HEK293 (cell line): ENCODE data around the gene FDXACB1.

Experiments used
- CTCF ChIA-PET: fragments of 350-600 bp; formaldehyde crosslinking; extraction: SDS; loops from one replicate; lab custom pipeline; 2021; ENCODE audit warnings: antibody characterized with exemption; lab: Yijun Ruan, JAX
- POLR2A ChIA-PET: fragments of 300-600 bp; formaldehyde crosslinking; extraction: SDS; loops from one replicate; lab custom pipeline; 2020; ENCODE audit warnings: antibody characterized with exemption, inconsistent platforms; lab: Yijun Ruan, JAX
- H3K27ac ChIP-seq: fragments of 200-500 bp; sonication (Bioruptor generic); 2 replicates; pipeline ENCODE4 v1.5.1; 2014; ENCODE audit warnings: low read depth, low read length, control low read depth, inconsistent platforms; ENCODE audit errors: extremely low read depth
- H3K36me3 ChIP-seq, 2 experiments: fragments of 200-500 bp in 1 of 2; sonication (Bioruptor generic) in 1 of 2; 1 replicate in 1 of 2; 2 replicates in 1 of 2; pipeline ENCODE4 v1.5.1; 2014 to 2017; ENCODE audit warnings: inconsistent platforms in 2 of 2, low read length in 2 of 2; ENCODE audit not compliant: control insufficient read depth in 2 of 2, insufficient read depth in 1 of 2
- H3K4me1 ChIP-seq: fragments of 200-500 bp; sonication (Bioruptor generic); 2 replicates; pipeline ENCODE4 v1.5.1; 2014; ENCODE audit warnings: mild to moderate bottlenecking, low read length, inconsistent platforms; ENCODE audit not compliant: control insufficient read depth, insufficient read depth
- H3K4me3 ChIP-seq: 2 replicates; pipeline ENCODE4 v1.5.1; 2011; ENCODE audit warnings: low read depth, mild to moderate bottlenecking, control low read depth, low read length, moderate library complexity
- H3K9me3 ChIP-seq: fragments of 200-500 bp; sonication (Bioruptor generic); 2 replicates; pipeline ENCODE4 v1.5.1; 2014; ENCODE audit warnings: low read depth, low read length, inconsistent platforms; ENCODE audit not compliant: control insufficient read depth, insufficient read depth
- KLF9 ChIP-seq: fragments of 450-650 bp; formaldehyde crosslinking; IDR thresholded peaks from 2 replicates; pipeline ENCODE4 v1.5.1; 2016; ENCODE audit warnings: missing biosample characterization, missing genetic modification characterization, low read depth
- ZNF132 ChIP-seq: fragments of 450-650 bp; formaldehyde crosslinking; IDR thresholded peaks from 2 replicates; pipeline ENCODE4 v1.5.1; 2017; ENCODE audit warnings: missing biosample characterization, missing genetic modification characterization, borderline replicate concordance
- ZNF211 ChIP-seq: fragments of 450-650 bp; formaldehyde crosslinking; IDR thresholded peaks from 2 replicates; pipeline ENCODE4 v1.5.1; 2016; ENCODE audit warnings: low read depth, missing biosample characterization, missing genetic modification characterization
- ZNF214 ChIP-seq: fragments of 450-650 bp; formaldehyde crosslinking; IDR thresholded peaks from 2 replicates; pipeline ENCODE4 v1.5.1; 2017; ENCODE audit warnings: missing biosample characterization, mild to moderate bottlenecking, missing genetic modification characterization, borderline replicate concordance
- ZNF302 ChIP-seq: fragments of 450-650 bp; formaldehyde crosslinking; IDR thresholded peaks from 2 replicates; pipeline ENCODE4 v1.5.1; 2016; ENCODE audit warnings: missing biosample characterization, missing genetic modification characterization, low read depth
- ZNF341 ChIP-seq: fragments of 450-650 bp; formaldehyde crosslinking; IDR thresholded peaks from 2 replicates; pipeline ENCODE4; 2016; ENCODE audit warnings: low read depth, missing biosample characterization, missing genetic modification characterization
- ZNF366 ChIP-seq: fragments of 450-650 bp; formaldehyde crosslinking; conservative IDR thresholded peaks from 2 replicates; pipeline ENCODE4 v1.5.1; 2016; ENCODE audit warnings: missing biosample characterization, missing genetic modification characterization
- ZNF423 ChIP-seq: fragments of 450-650 bp; formaldehyde crosslinking; IDR thresholded peaks from 2 replicates; pipeline ENCODE4 v1.5.1; 2016; ENCODE audit warnings: missing biosample characterization, missing genetic modification characterization
- ZNF514 ChIP-seq: fragments of 450-650 bp; formaldehyde crosslinking; IDR thresholded peaks from 2 replicates; pipeline ENCODE4 v1.5.1; 2016; ENCODE audit warnings: missing biosample characterization, missing genetic modification characterization
- ZNF529 ChIP-seq: fragments of 450-650 bp; formaldehyde crosslinking; IDR thresholded peaks from 2 replicates; pipeline ENCODE4 v1.5.1; 2017; ENCODE audit warnings: missing genetic modification characterization, missing biosample characterization; ENCODE audit not compliant: insufficient replicate concordance
- ZNF549 ChIP-seq: fragments of 450-650 bp; IDR thresholded peaks from 2 replicates; pipeline ENCODE4 v1.5.1; 2018; ENCODE audit warnings: missing biosample characterization, missing genetic modification characterization, mild to moderate bottlenecking, inconsistent platforms, moderate library complexity
- ZNF610 ChIP-seq: fragments of 450-650 bp; formaldehyde crosslinking; IDR thresholded peaks from 2 replicates; pipeline ENCODE4 v1.5.1; 2016; ENCODE audit warnings: missing biosample characterization, missing genetic modification characterization, borderline replicate concordance
- TF ChIP-seq, protein P1 (sequence below): fragments of 450-650 bp; formaldehyde crosslinking; conservative IDR thresholded peaks from 2 replicates; pipeline ENCODE4 v1.5.1; 2016; ENCODE audit warnings: low read depth, missing biosample characterization, missing genetic modification characterization
- TF ChIP-seq, protein P2 (sequence below): fragments of 450-650 bp; formaldehyde crosslinking; IDR thresholded peaks from 2 replicates; pipeline ENCODE4 v1.5.1; 2016; ENCODE audit warnings: missing biosample characterization, missing genetic modification characterization
- TF ChIP-seq, protein P3 (sequence below): fragments of 450-650 bp; formaldehyde crosslinking; IDR thresholded peaks from 2 replicates; pipeline ENCODE4 v1.5.1; 2016; ENCODE audit warnings: missing biosample characterization, missing genetic modification characterization
- TF ChIP-seq, protein P4 (sequence below): sonication (generic); formaldehyde crosslinking; IDR thresholded peaks from 2 replicates; pipeline ENCODE4 v1.8.1; 2022; ENCODE audit warnings: mild to moderate bottlenecking, moderate library complexity, missing genetic modification reagents
- TF ChIP-seq, protein P5 (sequence below): fragments of 450-650 bp; formaldehyde crosslinking; IDR thresholded peaks from 2 replicates; pipeline ENCODE4 v1.5.1; 2017; ENCODE audit warnings: missing biosample characterization, missing genetic modification characterization

The FDXACB1 gene

DNA sequence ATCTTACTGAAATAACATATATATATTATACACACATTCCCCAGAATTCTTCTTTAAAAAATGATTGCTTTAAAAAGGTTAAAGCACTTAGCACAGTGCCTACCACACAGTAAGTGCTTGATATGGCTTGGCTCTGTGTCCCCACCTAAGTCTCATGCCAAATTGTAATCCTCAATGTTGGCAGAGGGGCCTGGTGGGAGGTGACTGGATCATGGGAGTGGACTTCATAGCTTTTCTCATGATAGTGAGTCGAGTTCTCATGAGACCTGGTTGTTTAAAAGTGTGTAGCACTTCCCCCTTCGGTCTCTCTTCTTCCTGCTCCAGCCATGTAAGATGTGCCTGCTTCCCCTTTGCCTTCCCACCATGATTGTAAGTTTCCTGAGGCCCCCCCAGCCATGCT is 26.4 kb upstream of the FDXACB1 start:
- no peaks in the 10 kb centered on the region for H3K36me3 ChIP-seq
- H3K4me1 ChIP-seq = no peaks in the 10 kb centered on the region
- TF ChIP-seq ZNF214 (tag by site-specific recombination) = no peak
- TF ChIP-seq ZNF341 (tag by site-specific recombination) = no peak
- TF ChIP-seq ZNF514 = no peak
- no peak for TF ChIP-seq ZNF132 (tag by site-specific recombination)
- no peak for TF ChIP-seq ZNF610
- TF ChIP-seq, protein P1, sequence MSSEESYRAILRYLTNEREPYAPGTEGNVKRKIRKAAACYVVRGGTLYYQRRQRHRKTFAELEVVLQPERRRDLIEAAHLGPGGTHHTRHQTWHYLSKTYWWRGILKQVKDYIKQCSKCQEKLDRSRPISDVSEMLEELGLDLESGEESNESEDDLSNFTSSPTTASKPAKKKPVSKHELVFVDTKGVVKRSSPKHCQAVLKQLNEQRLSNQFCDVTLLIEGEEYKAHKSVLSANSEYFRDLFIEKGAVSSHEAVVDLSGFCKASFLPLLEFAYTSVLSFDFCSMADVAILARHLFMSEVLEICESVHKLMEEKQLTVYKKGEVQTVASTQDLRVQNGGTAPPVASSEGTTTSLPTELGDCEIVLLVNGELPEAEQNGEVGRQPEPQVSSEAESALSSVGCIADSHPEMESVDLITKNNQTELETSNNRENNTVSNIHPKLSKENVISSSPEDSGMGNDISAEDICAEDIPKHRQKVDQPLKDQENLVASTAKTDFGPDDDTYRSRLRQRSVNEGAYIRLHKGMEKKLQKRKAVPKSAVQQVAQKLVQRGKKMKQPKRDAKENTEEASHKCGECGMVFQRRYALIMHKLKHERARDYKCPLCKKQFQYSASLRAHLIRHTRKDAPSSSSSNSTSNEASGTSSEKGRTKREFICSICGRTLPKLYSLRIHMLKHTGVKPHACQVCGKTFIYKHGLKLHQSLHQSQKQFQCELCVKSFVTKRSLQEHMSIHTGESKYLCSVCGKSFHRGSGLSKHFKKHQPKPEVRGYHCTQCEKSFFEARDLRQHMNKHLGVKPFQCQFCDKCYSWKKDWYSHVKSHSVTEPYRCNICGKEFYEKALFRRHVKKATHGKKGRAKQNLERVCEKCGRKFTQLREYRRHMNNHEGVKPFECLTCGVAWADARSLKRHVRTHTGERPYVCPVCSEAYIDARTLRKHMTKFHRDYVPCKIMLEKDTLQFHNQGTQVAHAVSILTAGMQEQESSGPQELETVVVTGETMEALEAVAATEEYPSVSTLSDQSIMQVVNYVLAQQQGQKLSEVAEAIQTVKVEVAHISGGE (tag by site-specific recombination) = no peak
- TF ChIP-seq, protein P2, sequence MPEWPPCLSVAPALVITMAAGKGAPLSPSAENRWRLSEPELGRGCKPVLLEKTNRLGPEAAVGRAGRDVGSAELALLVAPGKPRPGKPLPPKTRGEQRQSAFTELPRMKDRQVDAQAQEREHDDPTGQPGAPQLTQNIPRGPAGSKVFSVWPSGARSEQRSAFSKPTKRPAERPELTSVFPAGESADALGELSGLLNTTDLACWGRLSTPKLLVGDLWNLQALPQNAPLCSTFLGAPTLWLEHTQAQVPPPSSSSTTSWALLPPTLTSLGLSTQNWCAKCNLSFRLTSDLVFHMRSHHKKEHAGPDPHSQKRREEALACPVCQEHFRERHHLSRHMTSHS (tag by site-specific recombination) = no peak
- no peak for TF ChIP-seq ZNF211 (tag by site-specific recombination)
- TF ChIP-seq, protein P3, sequence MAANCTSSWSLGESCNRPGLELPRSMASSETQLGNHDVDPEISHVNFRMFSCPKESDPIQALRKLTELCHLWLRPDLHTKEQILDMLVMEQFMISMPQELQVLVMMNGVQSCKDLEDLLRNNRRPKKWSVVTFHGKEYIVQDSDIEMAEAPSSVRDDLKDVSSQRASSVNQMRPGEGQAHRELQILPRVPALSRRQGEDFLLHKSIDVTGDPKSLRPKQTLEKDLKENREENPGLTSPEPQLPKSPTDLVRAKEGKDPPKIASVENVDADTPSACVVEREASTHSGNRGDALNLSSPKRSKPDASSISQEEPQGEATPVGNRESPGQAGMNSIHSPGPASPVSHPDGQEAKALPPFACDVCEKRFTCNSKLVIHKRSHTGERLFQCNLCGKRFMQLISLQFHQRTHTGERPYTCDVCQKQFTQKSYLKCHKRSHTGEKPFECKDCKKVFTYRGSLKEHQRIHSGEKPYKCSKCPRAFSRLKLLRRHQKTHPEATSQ (tag by site-specific recombination) = no peak
- TF ChIP-seq, protein P4, sequence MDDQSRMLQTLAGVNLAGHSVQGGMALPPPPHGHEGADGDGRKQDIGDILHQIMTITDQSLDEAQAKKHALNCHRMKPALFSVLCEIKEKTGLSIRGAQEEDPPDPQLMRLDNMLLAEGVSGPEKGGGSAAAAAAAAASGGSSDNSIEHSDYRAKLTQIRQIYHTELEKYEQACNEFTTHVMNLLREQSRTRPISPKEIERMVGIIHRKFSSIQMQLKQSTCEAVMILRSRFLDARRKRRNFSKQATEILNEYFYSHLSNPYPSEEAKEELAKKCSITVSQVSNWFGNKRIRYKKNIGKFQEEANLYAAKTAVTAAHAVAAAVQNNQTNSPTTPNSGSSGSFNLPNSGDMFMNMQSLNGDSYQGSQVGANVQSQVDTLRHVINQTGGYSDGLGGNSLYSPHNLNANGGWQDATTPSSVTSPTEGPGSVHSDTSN = no peak
- TF ChIP-seq ZNF423 (tag by site-specific recombination) = no peak
- TF ChIP-seq ZNF366 (tag by site-specific recombination) = no peak
- TF ChIP-seq ZNF549 (tag by site-specific recombination) = no peak
- no peak for TF ChIP-seq ZNF529 (tag by site-specific recombination)
- TF ChIP-seq, protein P5, sequence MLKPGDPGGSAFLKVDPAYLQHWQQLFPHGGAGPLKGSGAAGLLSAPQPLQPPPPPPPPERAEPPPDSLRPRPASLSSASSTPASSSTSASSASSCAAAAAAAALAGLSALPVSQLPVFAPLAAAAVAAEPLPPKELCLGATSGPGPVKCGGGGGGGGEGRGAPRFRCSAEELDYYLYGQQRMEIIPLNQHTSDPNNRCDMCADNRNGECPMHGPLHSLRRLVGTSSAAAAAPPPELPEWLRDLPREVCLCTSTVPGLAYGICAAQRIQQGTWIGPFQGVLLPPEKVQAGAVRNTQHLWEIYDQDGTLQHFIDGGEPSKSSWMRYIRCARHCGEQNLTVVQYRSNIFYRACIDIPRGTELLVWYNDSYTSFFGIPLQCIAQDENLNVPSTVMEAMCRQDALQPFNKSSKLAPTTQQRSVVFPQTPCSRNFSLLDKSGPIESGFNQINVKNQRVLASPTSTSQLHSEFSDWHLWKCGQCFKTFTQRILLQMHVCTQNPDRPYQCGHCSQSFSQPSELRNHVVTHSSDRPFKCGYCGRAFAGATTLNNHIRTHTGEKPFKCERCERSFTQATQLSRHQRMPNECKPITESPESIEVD (tag by site-specific recombination) = no peak
- no peak for TF ChIP-seq KLF9 (tag by site-specific recombination)
- no peak for TF ChIP-seq ZNF302 (tag by site-specific recombination)
- POLR2A ChIA-PET = no interaction called here
- no peak overlapping the region for H3K27ac ChIP-seq
- no peaks in the 10 kb centered on the region for H3K9me3 ChIP-seq
- CTCF ChIA-PET = no interaction called here
- H3K4me3 ChIP-seq = no peak overlapping the region
